Osteoblast (primary cell): ENCODE results near the gene HARBI1. TPM values are rescaled to one million over a fixed set of nuclear protein-coding genes. Genes with fewer than 3 reads are reported as not detected.

Experiments
- DNase-seq: peaks from one replicate; pipeline ENCODE4 v3.0.0; 2011; ENCODE audit warnings: low spot score, mixed read lengths; ENCODE audit not compliant: insufficient read length; ENCODE audit errors: missing footprints
- H2AFZ ChIP-seq: 2 replicates; pipeline ENCODE4 v1.6.0; 2011; ENCODE audit warnings: mild to moderate bottlenecking, low read length
- H3K27ac ChIP-seq: 2 replicates; pipeline ENCODE4 v1.5.1; 2011; ENCODE audit warnings: mild to moderate bottlenecking, low read depth, low read length, moderate library complexity
- H3K27me3 ChIP-seq: 2 replicates; pipeline ENCODE4 v1.6.0; 2012; ENCODE audit warnings: mild to moderate bottlenecking, control low read depth, inconsistent platforms, low read length, moderate library complexity; ENCODE audit not compliant: insufficient read depth
- H3K36me3 ChIP-seq: 2 replicates; pipeline ENCODE4 v1.5.1; 2011; ENCODE audit warnings: mild to moderate bottlenecking, low read length, control low read depth, moderate library complexity; ENCODE audit not compliant: insufficient read depth
- H3K4me1 ChIP-seq: 2 replicates; pipeline ENCODE4 v1.5.1; 2011; ENCODE audit warnings: mild to moderate bottlenecking, low read length, control low read depth, moderate library complexity; ENCODE audit not compliant: insufficient read depth
- H3K4me2 ChIP-seq: 2 replicates; pipeline ENCODE4 v1.6.0; 2011; ENCODE audit warnings: mild to moderate bottlenecking, low read length; ENCODE audit not compliant: insufficient read depth
- H3K4me3 ChIP-seq: fragments of 200-600 bp; sonication (generic); 3 replicates; pipeline ENCODE4 v1.5.1; 2012; ENCODE audit warnings: mild to moderate bottlenecking, low read length, inconsistent platforms; ENCODE audit not compliant: insufficient read depth
- H3K79me2 ChIP-seq: 2 replicates; pipeline ENCODE4 v1.6.0; 2012; ENCODE audit warnings: mild to moderate bottlenecking, low read length, control low read depth, inconsistent platforms; ENCODE audit not compliant: insufficient read depth
- H3K9me3 ChIP-seq: 2 replicates; pipeline ENCODE4 v1.5.1; 2011; ENCODE audit warnings: low read depth, low read length, control low read depth
- H4K20me1 ChIP-seq: 2 replicates; pipeline ENCODE4 v1.6.0; 2012; ENCODE audit warnings: mild to moderate bottlenecking, low read length, control low read depth; ENCODE audit not compliant: insufficient read depth
- total RNA-seq: library from RNA; depleted of rRNA; stranded (reverse); fragments of >200 nt; gene quantifications from 2 replicates; pipeline ENCODE4 v1.2.3, GENCODE V29; 2012
- TF ChIP-seq, protein P1 (sequence below): IDR thresholded peaks from 2 replicates; pipeline ENCODE4 v1.5.1; 2011; ENCODE audit warnings: mild to moderate bottlenecking, low read depth, low read length, moderate library complexity; ENCODE audit errors: extremely low read depth

Gene HARBI1
- total RNA-seq, result 5.8 and 6.2 TPM in 2 replicates

- H3K79me2 ChIP-seq, result peaks cover 51% of the 10 kb centered on the region
These were observed at the start of gene HARBI1, which contains the start of gene ATG13 for GRCh38 chr11:46617134-46617971. Gene HARBI1, minus strand, starts transcription at chr11:46617227. Its CDS starts 990 bp downstream, at chr11:46616237. Gene ATG13, plus strand, starts transcription at chr11:46617553. Its CDS starts 26,739 bp downstream, at chr11:46644292.

DNA sequence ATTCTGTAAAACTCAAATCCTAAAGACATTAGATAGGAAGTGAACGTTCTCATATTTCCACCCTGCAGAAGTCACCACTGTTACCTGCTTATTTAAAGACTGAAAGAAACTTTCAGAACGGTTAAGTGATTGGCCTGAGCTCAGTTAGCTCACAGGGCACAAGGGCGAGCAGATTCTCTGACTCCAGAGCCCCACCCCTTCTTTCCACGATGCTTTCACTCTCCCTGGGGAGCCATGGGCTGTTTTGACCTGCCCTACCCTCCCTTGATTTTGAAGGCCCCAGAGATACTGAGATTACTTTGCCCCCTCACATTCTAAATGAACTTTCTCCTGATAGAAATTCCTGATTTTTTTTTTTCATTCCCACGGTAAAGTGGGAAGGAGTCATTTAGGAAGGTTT is 49.5 kb upstream of the HARBI1 start:
- peaks cover 55% of the 10 kb centered on the region for H3K36me3 ChIP-seq
- H3K79me2 ChIP-seq, result no peaks in the 10 kb centered on the region
- H3K4me3 ChIP-seq, result no peak overlapping the region
- H3K4me2 ChIP-seq, result no peak overlapping the region
- H2AFZ ChIP-seq, result no peak overlapping the region
- no peaks in the 10 kb centered on the region for H3K27me3 ChIP-seq
- peak overlapping the region; percentile 15 for H3K27ac ChIP-seq
- TF ChIP-seq, protein P1, sequence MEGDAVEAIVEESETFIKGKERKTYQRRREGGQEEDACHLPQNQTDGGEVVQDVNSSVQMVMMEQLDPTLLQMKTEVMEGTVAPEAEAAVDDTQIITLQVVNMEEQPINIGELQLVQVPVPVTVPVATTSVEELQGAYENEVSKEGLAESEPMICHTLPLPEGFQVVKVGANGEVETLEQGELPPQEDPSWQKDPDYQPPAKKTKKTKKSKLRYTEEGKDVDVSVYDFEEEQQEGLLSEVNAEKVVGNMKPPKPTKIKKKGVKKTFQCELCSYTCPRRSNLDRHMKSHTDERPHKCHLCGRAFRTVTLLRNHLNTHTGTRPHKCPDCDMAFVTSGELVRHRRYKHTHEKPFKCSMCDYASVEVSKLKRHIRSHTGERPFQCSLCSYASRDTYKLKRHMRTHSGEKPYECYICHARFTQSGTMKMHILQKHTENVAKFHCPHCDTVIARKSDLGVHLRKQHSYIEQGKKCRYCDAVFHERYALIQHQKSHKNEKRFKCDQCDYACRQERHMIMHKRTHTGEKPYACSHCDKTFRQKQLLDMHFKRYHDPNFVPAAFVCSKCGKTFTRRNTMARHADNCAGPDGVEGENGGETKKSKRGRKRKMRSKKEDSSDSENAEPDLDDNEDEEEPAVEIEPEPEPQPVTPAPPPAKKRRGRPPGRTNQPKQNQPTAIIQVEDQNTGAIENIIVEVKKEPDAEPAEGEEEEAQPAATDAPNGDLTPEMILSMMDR, result no peak
- peaks cover 4% of the 10 kb centered on the region for H3K4me1 ChIP-seq
- no peaks in the 10 kb centered on the region for H3K9me3 ChIP-seq
- DNase-seq, result no peak
- no peaks in the 10 kb centered on the region for H4K20me1 ChIP-seq

More at GRCh38 chr11:46617134-46617971, at the start of gene HARBI1, which contains the start of gene ATG13:
- TF ChIP-seq, protein P1, result peak; percentile 80
- H4K20me1 ChIP-seq, result no peaks in the 10 kb centered on the region
- no peaks in the 10 kb centered on the region for H3K9me3 ChIP-seq
- H3K4me3 ChIP-seq, result peak within 1 kb of the TSS; percentile 97
- DNase-seq, result peak; percentile 97
- no peaks in the 10 kb centered on the region for H3K27me3 ChIP-seq
- H3K36me3 ChIP-seq, result no peaks in the 10 kb centered on the region
- H3K27ac ChIP-seq, result peak within 1 kb of the TSS; percentile 98
- H3K4me1 ChIP-seq, result peaks cover 23% of the 10 kb centered on the region
- H2AFZ ChIP-seq, result peak within 1 kb of the TSS; percentile 99
- peak within 1 kb of the TSS; percentile 88 for H3K4me2 ChIP-seq

DNA sequence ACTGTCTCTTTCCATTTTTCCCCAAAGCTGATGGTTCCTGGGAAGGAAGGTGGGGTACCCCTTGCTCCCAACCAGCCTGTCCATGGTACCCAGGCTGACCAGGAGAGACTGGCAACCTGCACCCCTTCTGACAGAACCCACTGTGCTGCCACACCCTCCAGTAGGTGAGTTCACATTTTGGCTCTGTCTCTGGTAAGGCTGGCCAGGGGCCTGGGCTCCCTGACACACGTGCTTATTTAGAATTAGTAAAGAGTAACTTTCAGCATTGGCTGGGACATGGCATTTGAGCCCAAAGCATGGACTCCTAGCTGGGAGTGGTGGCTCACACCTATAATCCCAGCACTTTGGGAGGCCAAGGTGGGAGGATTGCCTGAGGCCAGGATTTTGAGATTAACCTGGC is 48.3 kb upstream of the HARBI1 start:
- Histone ChIP-seq H3K9me3 (no peaks in the 10 kb centered on the region), H3K4me1 (no peaks in the 10 kb centered on the region), H3K79me2 (no peaks in the 10 kb centered on the region), H3K4me3 (no peak overlapping the region), H4K20me1 (no peaks in the 10 kb centered on the region), H3K27ac (no peak overlapping the region), H3K4me2 (no peak overlapping the region), H3K27me3 (no peaks in the 10 kb centered on the region), H3K36me3 (peaks cover 55% of the 10 kb centered on the region), H2AFZ (no peak overlapping the region)
- no peak for DNase-seq
- TF ChIP-seq, protein P1, result no peak

GRCh38 chr11:46664612-46665011 is 47.6 kb upstream of the HARBI1 start:
- TF ChIP-seq, protein P1, result no peak
- Histone ChIP-seq H3K4me3 (no peak overlapping the region), H3K27ac (no peak overlapping the region), H4K20me1 (no peaks in the 10 kb centered on the region), H3K4me1 (peaks cover 5% of the 10 kb centered on the region), H3K4me2 (no peak overlapping the region), H3K79me2 (no peaks in the 10 kb centered on the region), H3K36me3 (peaks cover 52% of the 10 kb centered on the region), H3K9me3 (no peaks in the 10 kb centered on the region), H3K27me3 (no peaks in the 10 kb centered on the region), H2AFZ (no peak overlapping the region)
- DNase-seq, result no peak
